Measurements from ENCODE around the gene ADAMTSL3.

ADAMTSL3 gene

GRCh38 chr15:83904107-83905040 is 250.5 kb downstream of the ADAMTSL3 start:
- Histone ChIP-seq H3K9ac (ENCODE audit: insufficient read length, low read depth) (no peak overlapping the region), H3K27me3 (ENCODE audit: insufficient read depth, insufficient read length) (no peaks in the 10 kb centered on the region), H3K36me3 (ENCODE audit: insufficient read depth, insufficient read length, low read length) (no peaks in the 10 kb centered on the region), H3K4me3 (ENCODE audit: insufficient read length, low read depth) (no peak overlapping the region), H3K4me1 (ENCODE audit: insufficient read depth, insufficient read length) (no peaks in the 10 kb centered on the region), H3K9me3 (ENCODE audit: insufficient read depth, low read length) (0 out of 2 replicates have a peak, but pooled peaks cover 5% of the 10 kb centered on the region)
- no peak for DNase-seq (ENCODE audit: low read depth, low spot score)
- TF ChIP-seq ZNF274 (IDR thresholded peaks at IDR 0.05; ENCODE audit: low read depth, low read length), result no peak
- no peak for TF ChIP-seq YY1 (IDR thresholded peaks at IDR 0.05; ENCODE audit: insufficient read depth, insufficient read length)
- TF ChIP-seq SUZ12 (IDR thresholded peaks at IDR 0.05; ENCODE audit: extremely low read depth, insufficient read depth, insufficient read length), result no peak

- no peak for DNase-seq (ENCODE audit: low read depth, low spot score)
- no peaks in the 10 kb centered on the region for H3K4me1 ChIP-seq (ENCODE audit: insufficient read depth, insufficient read length)
Observed at GRCh38 chr15:83905556-83906273, 251.8 kb downstream of the ADAMTSL3 start.

GRCh38 chr15:83911345-83911744 is 257.4 kb downstream of the ADAMTSL3 start:
- Histone ChIP-seq H3K4me3 (ENCODE audit: insufficient read length, low read depth) (no peak overlapping the region), H3K4me1 (ENCODE audit: insufficient read depth, insufficient read length) (no peaks in the 10 kb centered on the region), H3K27me3 (ENCODE audit: insufficient read depth, insufficient read length) (no peaks in the 10 kb centered on the region), H3K9me3 (ENCODE audit: insufficient read depth, low read length) (0 out of 2 replicates have a peak, but pooled peaks cover 5% of the 10 kb centered on the region), H3K36me3 (ENCODE audit: insufficient read depth, insufficient read length, low read length) (no peaks in the 10 kb centered on the region), H3K9ac (ENCODE audit: insufficient read length, low read depth) (no peak overlapping the region)
- TF ChIP-seq YY1 (IDR thresholded peaks at IDR 0.05; ENCODE audit: insufficient read depth, insufficient read length), result no peak
- no peak for TF ChIP-seq SUZ12 (IDR thresholded peaks at IDR 0.05; ENCODE audit: extremely low read depth, insufficient read depth, insufficient read length)
- TF ChIP-seq ZNF274 (IDR thresholded peaks at IDR 0.05; ENCODE audit: low read depth, low read length), result no peak
- DNase-seq (ENCODE audit: low read depth, low spot score), result no peak

More at GRCh38 chr15:83905556-83906273, 251.8 kb downstream of the ADAMTSL3 start:
- TF ChIP-seq YY1 (IDR thresholded peaks at IDR 0.05; ENCODE audit: insufficient read depth, insufficient read length), result no peak
- no peak for TF ChIP-seq SUZ12 (IDR thresholded peaks at IDR 0.05; ENCODE audit: extremely low read depth, insufficient read depth, insufficient read length)
- no peak for TF ChIP-seq ZNF274 (IDR thresholded peaks at IDR 0.05; ENCODE audit: low read depth, low read length)
- no peak overlapping the region for H3K4me3 ChIP-seq (ENCODE audit: insufficient read length, low read depth)
- H3K36me3 ChIP-seq (ENCODE audit: insufficient read depth, insufficient read length, low read length), result no peaks in the 10 kb centered on the region
- no peaks in the 10 kb centered on the region for H3K27me3 ChIP-seq (ENCODE audit: insufficient read depth, insufficient read length)
- H3K9ac ChIP-seq (ENCODE audit: insufficient read length, low read depth), result no peak overlapping the region
- 0 out of 2 replicates have a peak, but pooled peaks cover 5% of the 10 kb centered on the region for H3K9me3 ChIP-seq (ENCODE audit: insufficient read depth, low read length)

GRCh38 chr15:83912343-83912742 is 258.4 kb downstream of the ADAMTSL3 start:
- no peaks in the 10 kb centered on the region for H3K27me3 ChIP-seq (ENCODE audit: insufficient read depth, insufficient read length)
- DNase-seq (ENCODE audit: low read depth, low spot score), result no peak
- no peak overlapping the region for H3K9ac ChIP-seq (ENCODE audit: insufficient read length, low read depth)
- TF ChIP-seq YY1 (IDR thresholded peaks at IDR 0.05; ENCODE audit: insufficient read depth, insufficient read length) (no peak), SUZ12 (IDR thresholded peaks at IDR 0.05; ENCODE audit: extremely low read depth, insufficient read depth, insufficient read length) (no peak), ZNF274 (IDR thresholded peaks at IDR 0.05; ENCODE audit: low read depth, low read length) (no peak)
- no peaks in the 10 kb centered on the region for H3K4me1 ChIP-seq (ENCODE audit: insufficient read depth, insufficient read length)
- H3K9me3 ChIP-seq (ENCODE audit: insufficient read depth, low read length), result 0 out of 2 replicates have a peak, but pooled peaks cover 5% of the 10 kb centered on the region
- no peaks in the 10 kb centered on the region for H3K36me3 ChIP-seq (ENCODE audit: insufficient read depth, insufficient read length, low read length)
- no peak overlapping the region for H3K4me3 ChIP-seq (ENCODE audit: insufficient read length, low read depth)

- no peaks in the 10 kb centered on the region for H3K36me3 ChIP-seq (ENCODE audit: insufficient read depth, insufficient read length, low read length)
- H3K4me1 ChIP-seq (ENCODE audit: insufficient read depth, insufficient read length), result no peaks in the 10 kb centered on the region
- no peak overlapping the region for H3K4me3 ChIP-seq (ENCODE audit: insufficient read length, low read depth)
- no peak for DNase-seq (ENCODE audit: low read depth, low spot score)
- no peaks in the 10 kb centered on the region for H3K27me3 ChIP-seq (ENCODE audit: insufficient read depth, insufficient read length)
- H3K9me3 ChIP-seq (ENCODE audit: insufficient read depth, low read length), result 0 out of 2 replicates have a peak, but pooled peaks cover 5% of the 10 kb centered on the region
- no peak overlapping the region for H3K9ac ChIP-seq (ENCODE audit: insufficient read length, low read depth)
- no peak for TF ChIP-seq ZNF274 (IDR thresholded peaks at IDR 0.05; ENCODE audit: low read depth, low read length)
- no peak for TF ChIP-seq YY1 (IDR thresholded peaks at IDR 0.05; ENCODE audit: insufficient read depth, insufficient read length)
- no peak for TF ChIP-seq SUZ12 (IDR thresholded peaks at IDR 0.05; ENCODE audit: extremely low read depth, insufficient read depth, insufficient read length)
Observed at GRCh38 chr15:83913034-83913632, 259.2 kb downstream of the ADAMTSL3 start.

GRCh38 chr15:83914906-83915305 is 261.0 kb downstream of the ADAMTSL3 start:
- Histone ChIP-seq H3K4me3 (ENCODE audit: insufficient read length, low read depth) (no peak overlapping the region), H3K36me3 (ENCODE audit: insufficient read depth, insufficient read length, low read length) (no peaks in the 10 kb centered on the region), H3K4me1 (ENCODE audit: insufficient read depth, insufficient read length) (no peaks in the 10 kb centered on the region), H3K9ac (ENCODE audit: insufficient read length, low read depth) (no peak overlapping the region), H3K27me3 (ENCODE audit: insufficient read depth, insufficient read length) (no peaks in the 10 kb centered on the region), H3K9me3 (ENCODE audit: insufficient read depth, low read length) (no peaks in the 10 kb centered on the region)
- no peak for DNase-seq (ENCODE audit: low read depth, low spot score)
- no peak for TF ChIP-seq SUZ12 (IDR thresholded peaks at IDR 0.05; ENCODE audit: extremely low read depth, insufficient read depth, insufficient read length)
- no peak for TF ChIP-seq YY1 (IDR thresholded peaks at IDR 0.05; ENCODE audit: insufficient read depth, insufficient read length)
- TF ChIP-seq ZNF274 (IDR thresholded peaks at IDR 0.05; ENCODE audit: low read depth, low read length), result no peak
